ENCODE data around the gene PCNX2.

The PCNX2 gene

GRCh38 chr1:233086961-233087881 is 208.3 kb downstream of the PCNX2 start (continued):
- TF ChIP-seq TSHZ2 (CRISPR knock-in tag; IDR thresholded peaks at IDR 0.05) (no peak), ARNTL (CRISPR knock-in tag; IDR thresholded peaks at IDR 0.05; ENCODE audit: borderline replicate concordance, low read depth) (no peak), POU6F1 (CRISPR knock-in tag; IDR thresholded peaks at IDR 0.05; ENCODE audit: borderline replicate concordance, low read depth) (no peak), RARB (CRISPR knock-in tag; IDR thresholded peaks at IDR 0.05) (no peak), PPARA (CRISPR knock-in tag; IDR thresholded peaks at IDR 0.05; ENCODE audit: borderline replicate concordance) (no peak)

DNA sequence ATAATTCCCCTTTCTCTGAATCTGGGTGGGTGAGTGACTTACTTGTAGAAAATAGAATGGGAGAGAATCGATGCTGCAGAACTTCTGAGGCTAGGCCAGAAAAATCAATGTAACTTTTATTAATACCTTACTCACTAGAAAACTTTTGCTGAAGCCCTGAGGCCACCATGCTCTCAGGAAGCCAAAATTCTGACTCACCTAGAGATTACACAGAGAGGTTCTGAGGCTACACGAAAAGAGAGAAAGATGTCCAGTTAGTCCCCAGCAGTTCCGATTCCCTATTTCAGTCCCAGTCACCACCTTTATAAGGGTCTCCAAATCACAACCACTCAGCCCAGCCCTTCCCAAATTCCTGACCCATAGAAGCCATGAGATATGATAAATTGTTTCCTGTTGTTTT is 210.0 kb downstream of the PCNX2 start:
- no peak for ATAC-seq
- no peak for TF ChIP-seq CREB5 (CRISPR knock-in tag; IDR thresholded peaks at IDR 0.05; ENCODE audit: low read depth)
- TF ChIP-seq ZNF8 (CRISPR knock-in tag; IDR thresholded peaks at IDR 0.05) = no peak
- no peak for TF ChIP-seq ZFP30 (CRISPR knock-in tag; IDR thresholded peaks at IDR 0.05)
- TF ChIP-seq RARB (CRISPR knock-in tag; IDR thresholded peaks at IDR 0.05) = no peak
- no peak for TF ChIP-seq PPARA (CRISPR knock-in tag; IDR thresholded peaks at IDR 0.05; ENCODE audit: borderline replicate concordance)
- no peak for TF ChIP-seq ESRRG (CRISPR knock-in tag; IDR thresholded peaks at IDR 0.05)

DNA sequence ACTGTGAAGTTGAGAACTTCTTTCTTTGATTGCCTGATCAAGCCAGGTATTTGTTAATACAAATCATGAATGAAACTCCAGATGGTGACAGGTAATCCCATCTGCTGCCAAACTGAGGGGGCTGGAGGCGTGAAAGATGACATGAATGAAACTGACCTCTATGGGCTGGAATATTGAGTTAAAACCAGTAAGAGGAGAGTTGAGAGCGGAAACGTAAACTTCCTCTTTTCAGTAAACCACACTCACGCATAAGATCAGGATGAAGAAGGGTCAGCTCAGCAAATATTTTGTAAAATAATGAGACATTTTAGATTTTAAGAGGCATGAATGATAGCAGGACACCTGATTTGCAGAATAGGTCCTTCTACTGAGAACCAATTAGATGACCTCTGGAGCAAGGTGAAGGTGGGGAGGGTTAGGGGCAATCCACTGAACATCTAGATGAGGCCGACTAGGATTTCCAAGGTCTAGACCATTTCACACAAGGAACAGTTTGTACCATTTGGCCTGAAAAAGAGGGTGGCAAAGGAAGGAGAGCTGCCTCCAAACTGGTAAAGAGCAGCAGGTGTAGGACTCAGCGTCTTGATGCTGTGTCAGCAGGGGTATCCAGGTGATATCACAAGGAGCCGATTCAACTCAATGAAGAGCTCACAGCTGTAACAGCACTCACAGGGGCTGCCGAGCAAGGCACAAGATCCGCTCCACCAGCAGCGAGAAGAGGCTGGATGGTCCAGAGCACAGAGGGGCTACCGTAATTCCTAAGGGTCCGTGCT is 212.6 kb downstream of the PCNX2 start:
- ATAC-seq = no peak
- TF ChIP-seq ESRRG (CRISPR knock-in tag; IDR thresholded peaks at IDR 0.05) (no peak), ZNF70 (CRISPR knock-in tag; IDR thresholded peaks at IDR 0.05) (no peak), CREB5 (CRISPR knock-in tag; IDR thresholded peaks at IDR 0.05; ENCODE audit: low read depth) (no peak), ARNTL (CRISPR knock-in tag; IDR thresholded peaks at IDR 0.05; ENCODE audit: borderline replicate concordance, low read depth) (no peak), ZFP3 (CRISPR knock-in tag; IDR thresholded peaks at IDR 0.05) (no peak), PATZ1 (CRISPR knock-in tag; IDR thresholded peaks at IDR 0.05; ENCODE audit: borderline replicate concordance) (no peak), PPARA (CRISPR knock-in tag; IDR thresholded peaks at IDR 0.05; ENCODE audit: borderline replicate concordance) (no peak), OSR1 (CRISPR knock-in tag; IDR thresholded peaks at IDR 0.05) (no peak), CSRNP3 (CRISPR knock-in tag; IDR thresholded peaks at IDR 0.05) (no peak), ISL1 (CRISPR knock-in tag; IDR thresholded peaks at IDR 0.05) (no peak), TOX (CRISPR knock-in tag; IDR thresholded peaks at IDR 0.05; ENCODE audit: borderline replicate concordance) (no peak), ZC3H10 (CRISPR knock-in tag; IDR thresholded peaks at IDR 0.05) (no peak), RARB (CRISPR knock-in tag; IDR thresholded peaks at IDR 0.05) (no peak), POU6F1 (CRISPR knock-in tag; IDR thresholded peaks at IDR 0.05; ENCODE audit: borderline replicate concordance, low read depth) (no peak), ZNF8 (CRISPR knock-in tag; IDR thresholded peaks at IDR 0.05) (no peak), TCF4 (CRISPR knock-in tag; IDR thresholded peaks at IDR 0.05; ENCODE audit: borderline replicate concordance) (no peak), CSDC2 (CRISPR knock-in tag; IDR thresholded peaks at IDR 0.05) (no peak)
